Measurements from ENCODE around the gene TMUB1.
"Not testable (repeated sequence)": the region's sequence is repeated elsewhere in the genome, so short reads cannot be mapped to it uniquely, and the experiment has no call there.

TMUB1 gene

DNA sequence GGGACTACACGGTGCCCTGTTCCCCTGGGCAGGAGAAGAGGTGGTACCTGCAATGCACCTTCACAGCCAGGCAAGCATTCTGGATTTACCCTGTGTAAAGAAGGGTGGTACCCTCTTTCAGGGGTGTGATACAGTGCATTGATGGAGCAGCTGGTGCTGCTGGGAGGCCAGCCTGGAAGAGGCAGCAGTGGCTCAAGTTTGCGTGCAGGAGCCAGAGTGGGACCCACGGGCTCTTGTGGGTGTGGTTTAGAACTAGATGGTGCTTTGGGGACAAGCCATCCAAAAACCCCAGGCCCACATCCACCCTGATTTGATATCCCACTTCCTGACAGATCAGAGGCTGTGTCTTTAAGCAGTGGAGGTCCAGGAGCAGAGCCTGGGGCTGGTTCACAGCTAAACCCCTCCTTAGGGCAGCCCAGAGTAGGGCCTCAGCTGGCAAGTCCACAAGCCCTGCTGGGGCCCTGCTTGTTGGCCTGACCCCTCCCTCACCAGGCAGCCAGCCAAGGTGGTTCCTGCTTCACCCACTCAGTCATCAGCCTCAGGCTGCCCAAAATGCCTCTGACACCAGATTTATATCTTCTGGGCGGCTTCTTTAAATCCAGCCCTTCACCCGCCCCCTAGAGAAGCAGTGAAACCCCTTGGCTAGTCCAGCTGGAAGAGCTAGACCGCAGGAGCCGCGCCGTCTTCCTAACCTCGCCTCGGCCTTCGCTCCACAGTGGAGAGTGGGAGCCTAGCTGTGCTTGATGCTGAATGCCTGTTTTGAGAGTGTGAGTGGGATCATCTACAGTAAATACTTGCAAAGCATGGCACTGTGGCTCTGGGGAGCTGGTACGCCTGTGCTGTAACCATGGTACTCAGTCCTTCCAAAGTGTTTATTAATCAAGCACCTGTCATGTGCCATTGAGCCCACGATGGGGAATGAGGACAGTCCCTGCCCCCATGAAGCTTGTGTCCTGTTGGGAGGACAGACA, 36.4 kb downstream of the TMUB1 start:
- no peaks in the 10 kb centered on the region for H4K20me1 ChIP-seq (ENCODE audit: insufficient read depth, low read length)
- no peaks in the 10 kb centered on the region for H3K9me3 ChIP-seq (ENCODE audit: insufficient read depth, low read length)
- TF ChIP-seq, protein P1, sequence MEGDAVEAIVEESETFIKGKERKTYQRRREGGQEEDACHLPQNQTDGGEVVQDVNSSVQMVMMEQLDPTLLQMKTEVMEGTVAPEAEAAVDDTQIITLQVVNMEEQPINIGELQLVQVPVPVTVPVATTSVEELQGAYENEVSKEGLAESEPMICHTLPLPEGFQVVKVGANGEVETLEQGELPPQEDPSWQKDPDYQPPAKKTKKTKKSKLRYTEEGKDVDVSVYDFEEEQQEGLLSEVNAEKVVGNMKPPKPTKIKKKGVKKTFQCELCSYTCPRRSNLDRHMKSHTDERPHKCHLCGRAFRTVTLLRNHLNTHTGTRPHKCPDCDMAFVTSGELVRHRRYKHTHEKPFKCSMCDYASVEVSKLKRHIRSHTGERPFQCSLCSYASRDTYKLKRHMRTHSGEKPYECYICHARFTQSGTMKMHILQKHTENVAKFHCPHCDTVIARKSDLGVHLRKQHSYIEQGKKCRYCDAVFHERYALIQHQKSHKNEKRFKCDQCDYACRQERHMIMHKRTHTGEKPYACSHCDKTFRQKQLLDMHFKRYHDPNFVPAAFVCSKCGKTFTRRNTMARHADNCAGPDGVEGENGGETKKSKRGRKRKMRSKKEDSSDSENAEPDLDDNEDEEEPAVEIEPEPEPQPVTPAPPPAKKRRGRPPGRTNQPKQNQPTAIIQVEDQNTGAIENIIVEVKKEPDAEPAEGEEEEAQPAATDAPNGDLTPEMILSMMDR (IDR thresholded peaks at IDR 0.05; ENCODE audit: low read depth, low read length): no peak
- TF ChIP-seq EZH2phosphoT487 (IDR thresholded peaks at IDR 0.05; ENCODE audit: low read depth): no peak
- H3K27ac ChIP-seq (ENCODE audit: low read length): no peak overlapping the region
- no peaks in the 10 kb centered on the region for H3K36me3 ChIP-seq (replicated peaks; ENCODE audit: low read depth, low read length)
- H3K9ac ChIP-seq (ENCODE audit: low read length): no peak overlapping the region
- no peaks in the 10 kb centered on the region for H3K4me1 ChIP-seq (ENCODE audit: low read length)
- H3K27me3 ChIP-seq (ENCODE audit: low read depth, low read length): no peaks in the 10 kb centered on the region
- no peak overlapping the region for H2AFZ ChIP-seq (ENCODE audit: low read depth, low read length)
- H3K79me2 ChIP-seq (ENCODE audit: low read length): no peaks in the 10 kb centered on the region
- no peak overlapping the region for H3K4me3 ChIP-seq (ENCODE audit: low read length)
- no peak overlapping the region for H3K4me2 ChIP-seq (ENCODE audit: low read length)

DNA sequence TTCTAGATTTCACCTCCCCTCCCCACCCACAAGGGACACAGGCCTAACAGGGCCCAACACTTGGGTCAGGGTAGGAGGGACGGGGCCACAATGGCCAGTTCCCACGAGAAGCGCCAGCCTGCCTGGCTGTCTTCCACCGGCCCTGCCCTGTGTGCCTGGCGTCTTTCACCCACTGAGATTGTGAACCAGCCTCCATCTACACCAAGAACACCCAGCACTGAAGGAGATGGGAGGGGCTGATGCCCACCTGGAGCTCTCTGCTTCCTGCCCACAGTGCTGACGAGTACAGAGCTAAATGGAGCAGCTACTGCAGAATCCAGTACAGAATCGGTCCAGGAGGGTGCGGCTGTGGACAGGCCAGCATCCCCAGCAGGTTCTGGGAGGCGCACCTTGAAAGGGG, 37.3 kb downstream of the TMUB1 start:
- Histone ChIP-seq H3K9me3 (ENCODE audit: insufficient read depth, low read length) (no peaks in the 10 kb centered on the region), H3K79me2 (ENCODE audit: low read length) (no peaks in the 10 kb centered on the region), H3K27ac (ENCODE audit: low read length) (no peak overlapping the region), H3K4me1 (ENCODE audit: low read length) (no peaks in the 10 kb centered on the region), H3K36me3 (replicated peaks; ENCODE audit: low read depth, low read length) (no peaks in the 10 kb centered on the region), H3K9ac (ENCODE audit: low read length) (no peak overlapping the region), H3K27me3 (ENCODE audit: low read depth, low read length) (no peaks in the 10 kb centered on the region), H3K4me2 (ENCODE audit: low read length) (no peak overlapping the region), H4K20me1 (ENCODE audit: insufficient read depth, low read length) (no peaks in the 10 kb centered on the region), H3K4me3 (ENCODE audit: low read length) (no peak overlapping the region), H2AFZ (ENCODE audit: low read depth, low read length) (no peak overlapping the region)
- TF ChIP-seq, protein P1 (IDR thresholded peaks at IDR 0.05; ENCODE audit: low read depth, low read length): no peak
- no peak for TF ChIP-seq EZH2phosphoT487 (IDR thresholded peaks at IDR 0.05; ENCODE audit: low read depth)

DNA sequence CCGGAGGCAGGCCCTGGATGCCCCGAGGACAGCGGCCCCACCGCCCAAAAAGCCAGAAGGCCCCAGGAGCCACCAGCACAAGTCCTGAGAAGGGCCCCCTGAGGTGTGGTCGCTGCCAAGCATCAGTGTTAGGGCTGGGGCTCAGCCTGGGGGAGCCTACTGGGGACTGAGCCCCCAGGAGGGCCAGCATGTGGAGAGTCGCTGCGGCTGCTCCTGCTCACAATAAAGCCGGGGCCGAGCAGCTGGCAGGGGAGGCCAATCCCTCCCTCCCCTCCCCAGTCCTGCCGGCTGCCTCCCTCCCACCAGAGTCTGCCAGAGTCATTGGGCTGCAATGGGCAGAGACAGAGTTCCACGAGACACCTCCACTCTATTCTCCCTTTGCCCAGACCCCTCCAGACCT, 38.0 kb downstream of the TMUB1 start:
- Histone ChIP-seq H3K9ac (ENCODE audit: low read length) (no peak overlapping the region), H3K79me2 (ENCODE audit: low read length) (no peaks in the 10 kb centered on the region), H3K27ac (ENCODE audit: low read length) (no peak overlapping the region), H3K27me3 (ENCODE audit: low read depth, low read length) (no peaks in the 10 kb centered on the region), H3K4me2 (ENCODE audit: low read length) (no peak overlapping the region), H3K36me3 (replicated peaks; ENCODE audit: low read depth, low read length) (no peaks in the 10 kb centered on the region), H2AFZ (ENCODE audit: low read depth, low read length) (no peak overlapping the region), H3K4me1 (ENCODE audit: low read length) (no peaks in the 10 kb centered on the region), H3K9me3 (ENCODE audit: insufficient read depth, low read length) (no peaks in the 10 kb centered on the region), H4K20me1 (ENCODE audit: insufficient read depth, low read length) (no peaks in the 10 kb centered on the region), H3K4me3 (ENCODE audit: low read length) (no peak overlapping the region)
- TF ChIP-seq, protein P1 (IDR thresholded peaks at IDR 0.05; ENCODE audit: low read depth, low read length): no peak
- no peak for TF ChIP-seq EZH2phosphoT487 (IDR thresholded peaks at IDR 0.05; ENCODE audit: low read depth)

DNA sequence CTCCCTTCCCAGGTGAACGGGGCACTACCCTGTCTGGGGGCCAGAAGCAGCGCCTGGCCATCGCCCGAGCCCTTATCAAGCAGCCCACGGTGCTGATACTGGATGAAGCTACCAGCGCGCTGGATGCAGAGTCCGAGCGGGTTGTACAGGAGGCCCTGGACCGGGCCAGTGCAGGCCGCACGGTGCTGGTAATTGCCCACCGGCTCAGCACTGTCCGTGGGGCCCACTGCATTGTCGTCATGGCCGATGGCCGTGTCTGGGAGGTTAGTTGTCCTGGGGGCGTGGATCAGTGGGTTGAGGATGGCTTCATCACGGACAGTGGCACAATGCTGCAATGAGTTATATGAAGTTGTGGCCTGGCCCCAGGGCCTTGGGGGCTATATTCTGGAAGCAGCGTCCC, 39.3 kb downstream of the TMUB1 start:
- Histone ChIP-seq H3K27ac (ENCODE audit: low read length) (no peak overlapping the region), H3K79me2 (ENCODE audit: low read length) (no peaks in the 10 kb centered on the region), H3K9me3 (ENCODE audit: insufficient read depth, low read length) (no peaks in the 10 kb centered on the region), H3K4me2 (ENCODE audit: low read length) (no peak overlapping the region), H3K4me1 (ENCODE audit: low read length) (no peaks in the 10 kb centered on the region), H3K27me3 (ENCODE audit: low read depth, low read length) (no peaks in the 10 kb centered on the region), H3K9ac (ENCODE audit: low read length) (no peak overlapping the region), H2AFZ (ENCODE audit: low read depth, low read length) (no peak overlapping the region), H3K4me3 (ENCODE audit: low read length) (no peak overlapping the region), H4K20me1 (ENCODE audit: insufficient read depth, low read length) (no peaks in the 10 kb centered on the region), H3K36me3 (replicated peaks; ENCODE audit: low read depth, low read length) (no peaks in the 10 kb centered on the region)
- TF ChIP-seq EZH2phosphoT487 (IDR thresholded peaks at IDR 0.05; ENCODE audit: low read depth): no peak
- TF ChIP-seq, protein P1 (IDR thresholded peaks at IDR 0.05; ENCODE audit: low read depth, low read length): no peak

DNA sequence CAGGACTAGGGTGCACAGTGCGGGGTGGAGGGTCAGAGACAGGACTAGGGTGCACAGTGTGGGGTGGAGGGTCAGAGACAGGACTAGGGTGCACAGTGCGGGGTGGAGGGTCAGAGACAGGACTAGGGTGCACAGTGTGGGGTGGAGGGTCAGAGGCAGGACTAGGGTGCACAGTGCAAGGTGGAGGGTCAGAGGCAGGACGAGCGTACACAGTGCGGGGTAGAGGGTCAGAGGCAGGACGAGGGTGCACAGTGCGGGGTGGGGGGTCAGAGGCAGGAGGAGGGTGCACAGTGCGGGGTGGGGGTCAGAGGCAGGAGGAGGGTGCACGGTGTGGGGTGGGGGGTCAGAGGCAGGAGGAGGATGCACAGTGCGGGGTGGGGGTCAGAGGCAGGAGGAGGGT, 39.8 kb downstream of the TMUB1 start:
- H3K4me2 ChIP-seq (ENCODE audit: low read length); H3K4me3 ChIP-seq (ENCODE audit: low read length); H4K20me1 ChIP-seq (ENCODE audit: insufficient read depth, low read length); H3K79me2 ChIP-seq (ENCODE audit: low read length); H3K9ac ChIP-seq (ENCODE audit: low read length); H3K36me3 ChIP-seq (replicated peaks; ENCODE audit: low read depth, low read length); H3K27ac ChIP-seq (ENCODE audit: low read length); H3K4me1 ChIP-seq (ENCODE audit: low read length); H3K9me3 ChIP-seq (ENCODE audit: insufficient read depth, low read length); H3K27me3 ChIP-seq (ENCODE audit: low read depth, low read length); H2AFZ ChIP-seq (ENCODE audit: low read depth, low read length): not testable (repeated sequence)

Data from OCI-LY3 (cell line).